Transverse colon (tissue), 4 donors: ENCODE measurements around the gene NCOA1.

ENCODE experiments used
- POLR2A ChIP-seq: fragments of 450-650 bp; IDR thresholded peaks from one replicate; pipeline ENCODE4 v1.6.1; 2016; ENCODE audit warnings: antibody characterized with exemption, mild to moderate bottlenecking, moderate library complexity
- POLR2AphosphoS5 ChIP-seq, 3 donors: sonication (generic); formaldehyde crosslinking; IDR thresholded peaks; one replicate each; pipeline ENCODE4 v1.6.1; 2016; ENCODE audit warnings: antibody characterized with exemption in 3 of 3
- TF ChIP-seq, protein P1 (sequence below), 5 experiments: fragments of 200-600 bp in 3 of 5; fragments of 450-650 bp in 2 of 5; sonication (generic) in 3 of 5; IDR thresholded peaks; 1 replicate in 2 of 5; 2 replicates in 3 of 5; pipeline ENCODE4 v1.5.1; 2016 to 2017; ENCODE audit warnings: antibody characterized with exemption in 5 of 5, inconsistent platforms in 3 of 5, mild to moderate bottlenecking in 2 of 5, moderate library complexity in 1 of 5

DNA sequence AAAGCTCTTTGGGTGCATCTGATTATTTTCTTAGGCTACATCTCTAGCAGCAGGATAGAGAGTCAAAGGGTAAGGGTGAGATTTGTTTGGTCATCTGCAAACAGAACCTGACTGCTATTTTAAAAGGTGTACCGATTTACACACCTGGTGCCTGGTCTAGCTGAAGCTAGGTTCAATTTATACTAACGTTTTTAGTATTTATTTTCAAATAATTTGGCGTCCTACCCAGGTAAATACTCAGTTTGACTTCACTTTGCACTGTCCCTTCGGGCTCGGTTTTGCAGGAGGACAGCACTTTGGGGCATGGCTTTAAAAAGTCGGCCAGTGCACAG lies 301.5 kb downstream of the NCOA1 start:
- TF ChIP-seq, protein P1, sequence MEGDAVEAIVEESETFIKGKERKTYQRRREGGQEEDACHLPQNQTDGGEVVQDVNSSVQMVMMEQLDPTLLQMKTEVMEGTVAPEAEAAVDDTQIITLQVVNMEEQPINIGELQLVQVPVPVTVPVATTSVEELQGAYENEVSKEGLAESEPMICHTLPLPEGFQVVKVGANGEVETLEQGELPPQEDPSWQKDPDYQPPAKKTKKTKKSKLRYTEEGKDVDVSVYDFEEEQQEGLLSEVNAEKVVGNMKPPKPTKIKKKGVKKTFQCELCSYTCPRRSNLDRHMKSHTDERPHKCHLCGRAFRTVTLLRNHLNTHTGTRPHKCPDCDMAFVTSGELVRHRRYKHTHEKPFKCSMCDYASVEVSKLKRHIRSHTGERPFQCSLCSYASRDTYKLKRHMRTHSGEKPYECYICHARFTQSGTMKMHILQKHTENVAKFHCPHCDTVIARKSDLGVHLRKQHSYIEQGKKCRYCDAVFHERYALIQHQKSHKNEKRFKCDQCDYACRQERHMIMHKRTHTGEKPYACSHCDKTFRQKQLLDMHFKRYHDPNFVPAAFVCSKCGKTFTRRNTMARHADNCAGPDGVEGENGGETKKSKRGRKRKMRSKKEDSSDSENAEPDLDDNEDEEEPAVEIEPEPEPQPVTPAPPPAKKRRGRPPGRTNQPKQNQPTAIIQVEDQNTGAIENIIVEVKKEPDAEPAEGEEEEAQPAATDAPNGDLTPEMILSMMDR (IDR thresholded peaks at IDR 0.05): no peak
- TF ChIP-seq POLR2AphosphoS5 (IDR thresholded peaks at IDR 0.05) (no peak), POLR2A (no peak)
